Breast epithelium (tissue), 4 donors: ENCODE measurements around the gene PLD1. TPM values are rescaled to one million over a fixed set of nuclear protein-coding genes. Genes with fewer than 3 reads are reported as not detected.

ENCODE experiments used
- DNase-seq, 2 donors: peaks; one replicate each; pipeline ENCODE4 v3.0.0-alpha.2; 2019; ENCODE audit warnings: low spot score in 2 of 2
- H3K27ac ChIP-seq, 2 donors: fragments of 200-600 bp; sonication (generic) in 1 of 2; one replicate each; pipeline ENCODE4 v1.5.1; 2016 to 2019; ENCODE audit warnings: mild to moderate bottlenecking in 1 of 2
- H3K27me3 ChIP-seq, 2 donors: fragments of 200-600 bp; sonication (generic) in 1 of 2; one replicate each; pipeline versions ENCODE4 v1.5.1 to v1.6.0; 2017 to 2019; ENCODE audit warnings: control low read depth in 1 of 2, mild to moderate bottlenecking in 1 of 2
- H3K36me3 ChIP-seq: fragments of 200-600 bp; one replicate; pipeline ENCODE4 v1.5.1; 2019
- H3K4me1 ChIP-seq, 2 donors: fragments of 200-600 bp; sonication (generic); one replicate each; pipeline ENCODE4 v1.5.1; 2016 to 2019; ENCODE audit warnings: control low read depth in 1 of 2
- H3K4me3 ChIP-seq, 3 donors: fragments of 200-600 bp; sonication (generic); 1 replicate in 2 of 3; 2 replicates in 1 of 3; pipeline ENCODE4 v1.5.1; 2016 to 2019; ENCODE audit warnings: mild to moderate bottlenecking in 3 of 3, moderate library complexity in 2 of 3
- H3K9me3 ChIP-seq, 2 donors: fragments of 200-600 bp; sonication (generic) in 1 of 2; one replicate each; pipeline ENCODE4 v1.5.1; 2016 to 2019; ENCODE audit warnings: control low read depth in 1 of 2
- CTCF ChIP-seq, 3 donors: fragments of 450-650 bp; IDR thresholded peaks; one replicate each; pipeline ENCODE4 v1.5.1; 2016 to 2017; ENCODE audit warnings: antibody characterized with exemption in 3 of 3, mild to moderate bottlenecking in 3 of 3, moderate library complexity in 3 of 3
- POLR2A ChIP-seq: fragments of 450-650 bp; IDR thresholded peaks from one replicate; pipeline ENCODE4 v1.6.1; 2016; ENCODE audit warnings: antibody characterized with exemption, mild to moderate bottlenecking, moderate library complexity
- POLR2AphosphoS5 ChIP-seq, 3 donors: sonication (generic); formaldehyde crosslinking; IDR thresholded peaks; one replicate each; pipeline ENCODE4 v1.6.1; 2017; ENCODE audit warnings: antibody characterized with exemption in 3 of 3
- intact Hi-C: fragments of 100-400 bp; cut with DNase I; formaldehyde crosslinking; loops from one replicate; pipeline ENCODE4 v1.15.1; 2023; ENCODE audit warnings: low total_unique reads
- total RNA-seq, 3 donors: library from RNA; depleted of rRNA; stranded (reverse); fragments of >200 nt; gene quantifications; one replicate each; pipeline ENCODE4 v1.1.0, GENCODE V29; 2016

The PLD1 gene
- total RNA-seq, 3 donors from 2014 or later = 21.1 to 36.9 (median 24.9) TPM

- H3K4me1 ChIP-seq = no peaks in the 10 kb centered on the region
- DNase-seq = no peak
- no peaks in the 10 kb centered on the region for H3K9me3 ChIP-seq
- TF ChIP-seq POLR2A = no peak
- no peak for TF ChIP-seq POLR2AphosphoS5 (IDR thresholded peaks at IDR 0.05)
- TF ChIP-seq CTCF (IDR thresholded peaks at IDR 0.05) = no peak
- no peak overlapping the region for H3K27ac ChIP-seq
- H3K27me3 ChIP-seq = no peaks in the 10 kb centered on the region
- H3K4me3 ChIP-seq = no peak overlapping the region
- H3K36me3 ChIP-seq = no peaks in the 10 kb centered on the region
- intact Hi-C loops = no loop called here
Measured at GRCh38 chr3:171763392-171763791, 46.9 kb downstream of the PLD1 start.

- intact Hi-C loops = no loop called here
- Histone ChIP-seq H3K27ac (no peak overlapping the region), H3K36me3 (no peaks in the 10 kb centered on the region), H3K4me1 (no peaks in the 10 kb centered on the region), H3K4me3 (no peak overlapping the region), H3K27me3 (no peaks in the 10 kb centered on the region), H3K9me3 (no peaks in the 10 kb centered on the region)
- TF ChIP-seq POLR2AphosphoS5 (IDR thresholded peaks at IDR 0.05) (no peak), CTCF (IDR thresholded peaks at IDR 0.05) (no peak), POLR2A (no peak)
- no peak for DNase-seq
Measured at GRCh38 chr3:171760477-171760876, 49.8 kb downstream of the PLD1 start.

GRCh38 chr3:171758109-171758508 lies 52.2 kb downstream of the PLD1 start:
- DNase-seq = no peak
- Histone ChIP-seq H3K36me3 (no peaks in the 10 kb centered on the region), H3K4me3 (no peak overlapping the region), H3K4me1 (peaks cover 3 to 4% of the 10 kb centered on the region in 2 donors), H3K27ac (peak overlapping the region; percentile 16 to 63), H3K27me3 (no peaks in the 10 kb centered on the region), H3K9me3 (no peaks in the 10 kb centered on the region)
- intact Hi-C loops = no loop called here
- TF ChIP-seq CTCF (IDR thresholded peaks at IDR 0.05) (no peak), POLR2AphosphoS5 (IDR thresholded peaks at IDR 0.05) (no peak), POLR2A (no peak)

- Histone ChIP-seq H3K9me3 (no peaks in the 10 kb centered on the region), H3K36me3 (no peaks in the 10 kb centered on the region), H3K4me1 (peaks cover 7 to 9% of the 10 kb centered on the region in 2 donors), H3K4me3 (no peak overlapping the region), H3K27me3 (no peaks in the 10 kb centered on the region), H3K27ac (peak overlapping the region; percentile 16 to 63)
- intact Hi-C loops = no loop called here
- no peak for DNase-seq
- TF ChIP-seq POLR2A (no peak), POLR2AphosphoS5 (IDR thresholded peaks at IDR 0.05) (no peak), CTCF (IDR thresholded peaks at IDR 0.05) (no peak)
Measured at GRCh38 chr3:171757361-171758034, 52.8 kb downstream of the PLD1 start.

GRCh38 chr3:171755656-171756055 lies 54.6 kb downstream of the PLD1 start:
- intact Hi-C loops = no loop called here
- no peak for TF ChIP-seq POLR2AphosphoS5 (IDR thresholded peaks at IDR 0.05)
- no peak for TF ChIP-seq POLR2A
- no peak for TF ChIP-seq CTCF (IDR thresholded peaks at IDR 0.05)

More at GRCh38 chr3:171755656-171756055, 54.6 kb downstream of the PLD1 start:
- no peaks in the 10 kb centered on the region for H3K27me3 ChIP-seq
- H3K4me3 ChIP-seq = no peak overlapping the region
- no peak overlapping the region for H3K27ac ChIP-seq
- peaks cover 7 to 9% of the 10 kb centered on the region in 2 donors for H3K4me1 ChIP-seq
- no peak for DNase-seq
- no peaks in the 10 kb centered on the region for H3K36me3 ChIP-seq
- no peaks in the 10 kb centered on the region for H3K9me3 ChIP-seq
